Transverse colon (tissue), 4 donors: ENCODE results near the gene PAN3.

Source experiments
- EP300 ChIP-seq: sonication (generic); formaldehyde crosslinking; IDR thresholded peaks from one replicate; pipeline ENCODE4 v1.6.1; 2017; ENCODE audit warnings: antibody characterized with exemption, low read depth
- POLR2A ChIP-seq: fragments of 450-650 bp; IDR thresholded peaks from one replicate; pipeline ENCODE4 v1.6.1; 2016; ENCODE audit warnings: antibody characterized with exemption, mild to moderate bottlenecking, moderate library complexity
- POLR2AphosphoS5 ChIP-seq, 3 donors: sonication (generic); formaldehyde crosslinking; IDR thresholded peaks; one replicate each; pipeline ENCODE4 v1.6.1; 2016; ENCODE audit warnings: antibody characterized with exemption in 3 of 3
- TF ChIP-seq, protein P1 (sequence below), 5 experiments: fragments of 200-600 bp in 3 of 5; fragments of 450-650 bp in 2 of 5; sonication (generic) in 3 of 5; IDR thresholded peaks; 1 replicate in 2 of 5; 2 replicates in 3 of 5; pipeline ENCODE4 v1.5.1; 2016 to 2017; ENCODE audit warnings: antibody characterized with exemption in 5 of 5, inconsistent platforms in 3 of 5, mild to moderate bottlenecking in 2 of 5, moderate library complexity in 1 of 5

DNA sequence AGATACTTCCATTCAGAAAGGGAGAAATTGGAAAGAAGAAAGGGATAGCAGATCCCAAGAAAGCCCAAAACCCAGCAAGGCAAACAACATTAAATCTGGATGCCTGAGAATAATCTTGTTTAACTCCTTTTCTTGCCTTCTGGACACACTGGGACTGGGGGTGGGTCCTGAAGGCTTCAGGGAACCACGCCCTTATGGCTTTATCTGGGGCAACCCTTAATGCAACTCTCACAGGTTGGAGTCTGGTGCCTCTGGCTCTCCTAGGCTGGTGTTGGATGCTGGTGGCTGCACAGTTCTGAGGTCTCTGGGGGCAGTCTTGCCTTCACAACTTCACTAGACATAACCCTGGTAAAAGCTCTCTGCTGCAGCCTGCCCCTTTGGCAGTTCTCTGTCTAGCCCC lies 27.9 kb downstream of the PAN3 start:
- TF ChIP-seq, protein P1, sequence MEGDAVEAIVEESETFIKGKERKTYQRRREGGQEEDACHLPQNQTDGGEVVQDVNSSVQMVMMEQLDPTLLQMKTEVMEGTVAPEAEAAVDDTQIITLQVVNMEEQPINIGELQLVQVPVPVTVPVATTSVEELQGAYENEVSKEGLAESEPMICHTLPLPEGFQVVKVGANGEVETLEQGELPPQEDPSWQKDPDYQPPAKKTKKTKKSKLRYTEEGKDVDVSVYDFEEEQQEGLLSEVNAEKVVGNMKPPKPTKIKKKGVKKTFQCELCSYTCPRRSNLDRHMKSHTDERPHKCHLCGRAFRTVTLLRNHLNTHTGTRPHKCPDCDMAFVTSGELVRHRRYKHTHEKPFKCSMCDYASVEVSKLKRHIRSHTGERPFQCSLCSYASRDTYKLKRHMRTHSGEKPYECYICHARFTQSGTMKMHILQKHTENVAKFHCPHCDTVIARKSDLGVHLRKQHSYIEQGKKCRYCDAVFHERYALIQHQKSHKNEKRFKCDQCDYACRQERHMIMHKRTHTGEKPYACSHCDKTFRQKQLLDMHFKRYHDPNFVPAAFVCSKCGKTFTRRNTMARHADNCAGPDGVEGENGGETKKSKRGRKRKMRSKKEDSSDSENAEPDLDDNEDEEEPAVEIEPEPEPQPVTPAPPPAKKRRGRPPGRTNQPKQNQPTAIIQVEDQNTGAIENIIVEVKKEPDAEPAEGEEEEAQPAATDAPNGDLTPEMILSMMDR (IDR thresholded peaks at IDR 0.05) = no peak
- TF ChIP-seq POLR2A (no peak), POLR2AphosphoS5 (IDR thresholded peaks at IDR 0.05) (no peak), EP300 (no peak)
